WI38 (cell line): Measurements from ENCODE around the gene ADAMTS5.

Source experiments
- H3K4me3 ChIP-seq: 2 replicates; pipeline ENCODE4 v1.5.1; 2011; ENCODE audit warnings: low read depth, mild to moderate bottlenecking, control low read depth, low read length
- CTCF ChIP-seq: IDR thresholded peaks from 2 replicates; pipeline ENCODE4 v1.5.1; 2012; ENCODE audit warnings: low read depth, mild to moderate bottlenecking, control low read depth, low read length

Gene ADAMTS5

DNA sequence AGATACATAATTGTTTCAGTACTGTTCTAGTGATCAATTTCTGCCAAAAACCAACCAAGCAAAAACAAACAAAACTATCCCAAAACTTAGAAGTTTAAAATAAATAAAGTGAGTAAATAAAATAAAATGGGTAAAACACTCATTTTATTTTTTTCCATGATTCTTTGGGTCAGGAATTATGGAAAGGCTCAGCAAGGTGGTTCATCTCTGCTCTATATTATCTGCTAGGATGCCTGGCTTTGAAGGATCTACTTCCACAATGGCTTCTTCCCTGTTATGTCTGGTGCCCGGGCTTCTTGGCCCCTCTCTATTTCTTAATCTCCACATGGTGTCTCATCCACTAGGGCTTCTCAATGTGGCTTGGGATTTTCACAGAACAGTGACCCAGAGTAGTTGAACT is 92.5 kb downstream of the ADAMTS5 start:
- TF ChIP-seq CTCF: no peak
- no peak overlapping the region for H3K4me3 ChIP-seq
